Astrocyte of the hippocampus (primary cell): ENCODE results near the gene SMC1B.
A peak's percentile ranks its signal among the peaks of the same experiment; 100 is the strongest.
"Not testable (repeated sequence)": the region's sequence is repeated elsewhere in the genome, so short reads cannot be mapped to it uniquely, and the experiment has no call there.

ENCODE experiments used
- DNase-seq: peaks from one replicate; pipeline ENCODE4 v3.0.0; 2011; ENCODE audit warnings: low read depth, low spot score

SMC1B gene

DNA sequence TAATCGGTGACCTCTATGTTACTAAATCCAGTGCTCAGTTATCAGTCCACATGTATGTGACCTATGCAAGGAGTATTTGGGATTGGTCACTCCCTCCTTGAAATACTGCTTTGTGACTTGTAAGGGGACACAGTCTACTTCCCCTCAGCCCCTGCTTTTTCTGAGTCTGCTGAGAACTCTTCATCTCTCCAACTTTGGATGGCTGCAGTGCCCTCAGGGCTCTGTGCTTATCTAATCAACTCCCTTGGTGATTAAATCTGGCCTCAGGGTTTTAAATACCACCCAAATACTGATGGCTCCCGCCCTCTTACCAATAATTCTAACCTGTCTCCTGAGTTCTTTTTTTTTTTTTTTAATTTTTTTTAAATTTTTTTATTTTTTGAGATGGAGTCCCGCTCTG, 63.5 kb downstream of the SMC1B start:
- DNase-seq = no peak

DNA sequence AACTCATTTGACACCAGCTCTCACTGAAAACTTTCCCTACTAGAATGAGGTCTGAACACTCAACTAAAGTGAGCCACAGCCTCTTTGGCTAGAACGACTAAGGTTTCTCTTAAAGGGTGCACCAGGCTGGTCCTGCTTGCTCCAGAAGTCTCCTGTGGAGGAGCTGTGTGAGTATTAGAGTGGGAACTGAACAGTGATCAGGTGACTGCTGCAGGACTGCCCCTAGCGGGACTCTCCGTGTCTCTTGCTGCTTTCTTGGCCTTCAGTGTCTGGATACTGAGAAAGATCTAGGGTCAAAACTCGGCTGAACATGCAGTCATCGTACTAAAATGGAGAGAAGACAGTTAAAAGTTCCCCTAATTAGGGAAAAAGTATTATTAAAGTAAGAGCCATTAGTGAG, 69.1 kb downstream of the SMC1B start:
- no peak for DNase-seq

DNA sequence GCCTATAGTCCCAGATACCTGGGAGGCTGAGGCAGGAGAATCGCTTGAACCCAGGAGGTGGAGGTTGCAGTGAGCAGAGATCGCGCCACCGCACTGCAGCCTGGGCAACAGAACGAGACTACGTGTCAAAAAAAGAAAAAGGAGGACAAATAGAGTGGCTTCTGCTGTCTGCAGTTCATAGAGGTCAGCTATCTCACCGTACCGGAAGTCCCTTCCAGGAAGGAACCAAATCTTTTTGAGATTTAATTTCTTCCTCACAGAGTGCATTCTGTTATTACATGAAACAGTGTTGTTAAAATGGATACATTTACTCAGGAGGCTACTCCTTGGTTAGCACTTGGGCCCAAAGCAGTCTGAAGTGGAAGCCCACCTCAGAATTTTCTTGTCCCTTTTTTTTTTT, 70.3 kb downstream of the SMC1B start:
- DNase-seq = no peak

DNA sequence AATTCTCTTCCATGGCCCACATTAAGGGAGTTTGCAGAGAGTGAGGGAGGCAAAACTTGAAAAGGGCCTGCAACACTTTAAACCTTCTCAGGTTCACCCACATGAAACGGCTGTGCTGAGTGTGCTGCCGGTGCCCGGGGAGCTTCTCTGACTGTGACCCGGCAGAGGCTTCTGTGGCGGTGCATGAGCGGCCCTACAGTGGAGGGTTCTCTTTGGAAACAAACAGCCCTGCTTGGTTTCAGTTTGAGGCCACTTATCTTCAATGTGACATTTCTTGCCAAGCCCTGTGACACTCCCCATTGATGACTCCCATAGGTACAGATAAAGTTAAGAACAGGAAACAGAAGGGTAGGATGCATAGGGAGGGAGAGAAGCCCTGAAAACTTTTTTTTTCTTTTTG, 71.9 kb downstream of the SMC1B start:
- DNase-seq = no peak

DNA sequence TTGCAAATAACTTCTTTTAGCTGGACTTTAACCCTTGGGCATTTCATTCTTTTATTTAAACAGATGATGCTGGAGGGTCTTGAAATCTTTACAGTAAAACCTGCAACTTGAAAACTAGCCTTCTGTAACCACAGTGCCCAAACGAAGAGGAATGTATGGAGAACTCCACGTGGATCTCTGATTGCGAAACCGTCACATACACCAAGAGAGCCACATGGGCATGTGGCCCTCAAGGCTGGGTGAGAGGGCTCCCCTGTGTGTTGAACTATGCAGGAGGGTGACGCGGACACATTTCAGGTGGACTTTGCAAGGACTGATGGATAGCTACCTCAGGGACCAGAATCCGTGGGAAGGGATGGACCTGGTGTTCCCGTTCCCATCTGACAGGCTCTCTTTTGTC, 73.1 kb downstream of the SMC1B start:
- DNase-seq = no peak

DNA sequence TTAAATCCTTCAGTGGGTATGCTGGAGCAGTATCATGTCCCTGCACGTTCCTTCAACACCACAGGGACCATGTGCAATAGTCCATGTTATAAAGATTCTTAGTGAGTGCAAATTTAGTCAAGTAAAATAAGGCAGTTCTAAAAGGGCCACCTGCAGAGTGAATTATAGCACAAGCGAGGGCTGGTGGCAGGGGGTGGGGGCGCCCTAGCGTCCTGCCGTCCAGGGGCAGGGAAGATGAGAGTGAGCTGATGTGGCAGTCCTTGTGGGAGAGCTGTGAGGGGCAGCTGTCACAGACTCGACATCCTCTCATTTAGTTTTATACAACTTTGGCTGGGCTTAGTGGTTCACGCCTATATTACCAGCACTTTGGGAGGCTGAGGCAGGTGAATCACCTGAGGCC, 74.6 kb downstream of the SMC1B start:
- no peak for DNase-seq

DNA sequence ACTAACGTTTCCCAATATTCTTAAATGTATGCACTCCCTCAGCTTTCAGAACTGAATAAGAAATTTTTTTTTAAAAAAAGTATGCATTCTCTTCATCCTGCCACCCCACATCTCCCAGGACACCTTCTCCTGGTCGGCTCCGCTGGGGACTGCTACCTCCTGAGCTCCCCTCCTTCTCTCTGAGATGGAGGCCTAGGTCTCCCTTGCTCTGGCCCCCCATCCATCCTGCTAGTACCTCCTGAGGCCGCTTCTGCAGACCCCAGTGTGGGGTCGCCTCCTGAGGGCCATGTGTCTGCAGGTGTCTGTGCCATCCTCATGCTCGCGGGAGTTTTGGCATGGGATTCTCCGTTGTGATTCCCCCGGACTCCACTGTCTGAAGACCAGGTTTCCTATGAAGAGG, 75.9 kb downstream of the SMC1B start:
- no peak for DNase-seq

DNA sequence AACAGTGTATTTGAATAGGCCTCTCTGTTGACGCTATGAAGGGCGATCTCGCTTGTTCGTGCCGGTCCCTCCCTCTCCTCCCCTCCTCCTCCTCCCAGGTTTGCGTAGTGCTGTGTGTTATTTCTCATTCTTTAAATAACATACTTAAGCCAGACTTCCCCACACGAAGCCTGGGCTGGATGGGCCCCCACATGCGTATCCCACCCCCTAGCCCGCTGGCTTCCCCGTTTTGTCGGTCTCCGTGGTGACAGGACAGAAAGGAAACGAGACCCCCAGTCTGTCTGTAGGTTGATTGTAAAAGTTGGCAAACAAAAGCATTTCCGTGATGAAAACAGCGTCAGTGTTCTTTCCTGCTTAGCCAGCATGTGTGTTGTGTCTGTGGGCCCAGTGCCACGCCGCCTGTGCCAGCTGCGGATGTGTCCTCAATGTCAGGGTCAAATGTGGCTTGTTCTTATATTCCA, 76.4 kb downstream of the SMC1B start:
- peak; percentile 69 for DNase-seq

DNA sequence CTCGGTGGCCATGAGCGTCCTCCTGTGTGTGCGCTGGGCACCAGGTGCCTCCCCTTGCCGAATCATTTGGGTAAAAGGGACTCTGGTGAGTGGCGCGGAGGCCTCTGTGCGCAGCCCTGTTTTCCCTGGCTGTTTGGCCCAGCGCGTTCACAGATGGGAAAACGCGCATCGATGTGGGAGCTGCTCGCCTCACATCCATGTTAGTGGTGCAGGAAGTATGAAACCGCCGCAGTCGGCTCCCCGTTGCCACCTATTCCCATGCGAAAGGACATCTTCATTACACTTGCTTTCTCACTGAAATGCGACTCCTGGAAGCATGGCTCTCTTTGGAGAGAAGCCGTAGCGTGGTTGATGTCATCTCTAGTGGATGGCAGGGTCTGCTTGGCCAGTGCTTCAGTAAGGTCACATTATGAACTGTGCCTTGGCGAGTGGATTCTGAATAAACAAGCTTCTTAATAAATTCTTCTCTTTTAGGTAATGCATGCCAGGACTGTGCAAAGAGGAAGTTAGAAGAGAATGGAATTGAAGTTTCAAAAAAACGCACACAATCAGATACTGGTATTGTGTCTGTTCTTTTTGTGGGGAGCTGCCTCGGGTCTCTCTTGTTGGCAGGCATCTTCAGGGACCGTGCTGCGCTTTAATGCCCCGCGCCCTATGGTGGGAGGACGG, 77.4 kb downstream of the SMC1B start:
- DNase-seq = no peak

DNA sequence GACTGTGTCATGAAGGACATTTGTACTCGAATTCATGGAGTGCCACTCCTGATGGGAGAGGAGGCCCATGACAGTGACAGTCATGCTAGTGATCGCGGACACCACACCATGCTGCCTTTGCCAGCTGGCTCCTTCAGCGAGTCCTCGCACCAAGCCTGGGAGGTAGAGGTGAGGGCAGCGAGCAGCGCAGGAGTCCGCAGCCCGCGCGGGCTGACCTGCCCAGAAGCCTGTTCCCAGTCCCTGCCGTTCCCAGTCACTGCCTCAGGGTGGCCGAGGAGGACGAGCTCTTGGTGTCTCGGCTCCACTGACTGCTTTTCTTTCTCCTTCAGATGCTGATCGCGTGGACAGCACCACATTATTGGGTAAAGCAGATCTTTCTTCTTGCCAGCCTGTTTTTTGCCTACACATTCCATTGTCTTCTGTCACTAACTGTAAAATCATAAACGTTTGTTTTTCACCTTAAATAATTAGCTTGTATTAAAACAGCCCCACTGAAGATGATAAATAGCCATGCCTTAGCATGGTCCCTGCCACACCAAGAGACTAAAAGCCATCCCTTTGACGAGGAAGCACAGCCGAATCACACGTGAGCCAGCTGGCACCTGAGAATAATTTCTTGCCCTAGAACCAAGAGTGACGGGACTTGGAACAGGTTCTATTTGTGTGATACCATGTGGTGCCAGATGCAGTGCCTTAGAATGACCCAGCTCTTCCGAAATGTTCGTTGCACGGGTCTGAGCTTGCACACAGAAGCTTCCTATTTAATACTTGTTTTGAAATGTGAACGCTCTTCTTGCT, 78.2 kb downstream of the SMC1B start:
- peak; percentile 30 for DNase-seq

DNA sequence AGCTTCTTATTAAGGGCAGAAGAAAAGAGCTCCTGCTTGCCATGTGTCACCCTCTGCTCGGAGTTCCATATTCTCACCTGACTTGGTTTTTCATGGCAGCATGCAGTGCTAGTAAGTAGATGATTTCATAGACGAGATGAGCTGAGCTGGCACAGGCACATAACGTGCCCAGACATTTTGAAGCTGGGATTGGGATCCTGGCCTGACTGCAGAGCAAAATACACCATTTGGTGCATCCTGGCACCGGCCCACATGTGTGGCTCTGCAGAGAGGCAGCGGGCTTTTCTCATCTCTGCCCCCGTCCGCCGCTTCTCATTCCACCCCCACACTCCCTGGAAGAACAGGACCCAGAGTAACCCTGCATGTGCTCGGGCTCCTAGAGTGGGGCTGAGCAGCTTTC, 78.9 kb downstream of the SMC1B start:
- no peak for DNase-seq

DNA sequence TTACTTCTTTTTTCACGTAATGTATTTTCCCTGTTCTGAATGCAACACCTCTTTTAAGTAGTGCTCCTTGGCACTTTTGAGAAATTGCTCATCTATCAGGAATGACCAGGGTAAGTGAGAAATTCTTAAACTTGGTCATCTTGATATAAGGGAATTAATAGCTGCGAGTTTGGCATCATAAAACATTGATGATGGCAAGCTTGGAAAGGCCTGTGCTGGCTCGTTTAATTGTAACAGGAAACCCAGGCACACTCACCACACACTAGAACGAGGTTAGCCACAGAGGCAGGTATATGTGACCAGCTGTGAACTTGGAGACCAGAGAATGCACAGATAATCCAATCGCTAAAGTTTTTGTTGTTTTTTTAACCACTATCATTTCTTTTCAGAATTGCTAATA, 79.3 kb downstream of the SMC1B start:
- DNase-seq = peak; percentile 45

DNA sequence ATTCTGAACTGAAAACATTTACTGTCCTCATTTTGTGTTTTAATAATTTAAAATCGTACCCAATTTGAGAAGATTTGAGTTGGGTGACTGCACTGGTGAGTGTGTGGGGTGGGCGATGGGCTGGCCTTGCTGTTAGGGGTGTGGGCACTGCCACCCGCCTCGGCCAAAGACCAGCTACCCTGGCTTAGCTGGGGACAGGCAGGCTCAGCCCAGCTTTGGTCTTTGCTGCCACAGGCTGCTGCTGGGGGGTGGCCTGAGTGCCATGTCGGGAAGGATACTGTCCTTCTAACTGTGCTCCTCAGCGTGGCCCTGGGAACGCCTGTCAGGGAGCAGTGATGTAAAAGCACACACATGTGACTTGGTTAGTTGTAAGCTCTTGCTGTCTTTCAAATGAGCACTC, 81.4 kb downstream of the SMC1B start:
- DNase-seq = no peak

DNA sequence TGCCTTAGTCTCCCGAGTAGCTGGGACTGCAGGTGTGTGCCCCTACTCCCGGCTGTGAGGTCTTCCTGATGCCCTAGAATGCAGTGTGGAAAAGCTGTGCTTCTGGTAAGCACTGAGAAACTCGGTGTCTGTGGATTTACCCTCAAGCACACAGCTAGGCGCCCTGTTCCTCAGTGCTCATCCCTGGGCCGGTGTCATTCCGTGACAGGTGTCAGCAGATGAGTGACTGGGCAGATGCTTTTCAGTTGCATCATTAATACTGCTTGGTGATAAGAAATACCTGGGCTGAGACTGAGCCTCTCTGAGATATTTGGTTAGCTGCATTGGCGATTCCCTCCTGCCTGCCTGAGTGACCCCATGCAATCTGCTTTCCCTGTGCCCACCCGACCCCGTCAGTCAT, 81.9 kb downstream of the SMC1B start:
- DNase-seq = no peak

DNA sequence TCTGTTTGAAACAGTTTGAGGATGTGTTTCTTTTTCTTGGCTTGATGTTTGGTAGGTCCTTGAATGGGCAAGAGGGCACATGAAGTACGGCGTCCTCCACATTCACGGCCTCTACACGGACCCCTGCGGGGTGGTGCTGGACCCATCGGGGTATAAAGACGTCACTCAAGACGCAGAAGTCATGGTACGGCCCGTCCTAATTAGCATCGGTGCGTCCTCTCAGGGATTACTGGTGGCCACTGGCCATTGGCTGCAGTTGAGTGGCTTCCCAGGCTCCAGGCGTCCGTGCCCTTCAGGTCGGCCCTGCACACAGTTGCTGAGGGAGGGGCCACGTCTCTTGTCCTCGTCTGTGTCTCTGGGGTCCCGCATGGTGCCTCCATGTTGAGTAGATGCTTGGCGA, 82.9 kb downstream of the SMC1B start:
- no peak for DNase-seq

DNA sequence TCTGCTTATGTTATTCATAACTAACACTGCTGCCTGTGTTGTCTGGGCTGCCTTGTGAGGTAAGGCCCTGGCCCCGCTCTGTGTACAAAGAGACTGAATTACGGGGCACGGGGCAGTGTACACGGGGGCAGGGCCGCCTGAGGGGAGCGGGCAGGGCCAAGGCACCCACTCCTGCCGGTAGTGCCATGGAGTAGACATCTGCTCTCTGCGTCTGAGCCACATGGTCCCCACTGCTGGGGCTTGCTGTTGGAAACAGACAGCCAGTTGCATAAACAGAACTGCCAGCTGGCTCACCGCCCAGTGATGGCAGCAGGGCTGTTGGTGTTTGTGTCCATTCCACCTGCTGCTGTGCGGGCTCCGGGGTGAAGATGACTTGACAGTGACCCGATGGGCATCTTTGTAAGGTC, 83.9 kb downstream of the SMC1B start:
- no peak for DNase-seq

DNA sequence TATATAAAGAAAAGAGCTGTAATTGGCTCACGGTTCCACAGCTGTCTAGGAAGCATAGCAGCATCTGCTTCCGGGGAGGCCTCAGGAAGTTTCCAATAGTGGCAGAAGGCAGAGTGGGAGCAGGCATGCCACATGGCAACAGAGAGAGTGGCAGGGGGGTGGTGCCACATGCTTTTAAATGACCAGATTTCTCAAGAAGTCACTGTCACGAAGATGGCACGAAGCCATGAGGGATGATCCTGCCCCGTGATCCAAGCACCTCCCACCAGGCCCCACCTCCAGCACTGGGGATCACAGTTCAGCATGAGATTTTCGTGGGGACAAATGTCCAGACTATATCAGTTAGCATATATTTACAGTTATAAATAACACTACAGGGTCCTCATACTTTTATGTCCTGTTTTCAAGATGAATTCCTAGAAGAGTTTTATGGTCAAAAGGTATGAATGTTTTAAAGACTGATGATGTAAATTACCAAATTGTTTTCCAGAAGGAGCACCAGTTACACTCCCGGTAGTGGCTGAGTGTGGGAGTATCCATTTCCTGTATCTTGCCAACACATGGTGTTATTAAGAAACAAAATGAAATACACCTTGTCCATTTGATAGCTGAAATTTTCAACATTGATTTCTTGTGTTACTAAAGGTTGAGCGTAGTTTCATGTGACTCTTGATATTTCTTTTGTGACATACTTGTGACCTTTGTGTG, 84.4 kb downstream of the SMC1B start:
- DNase-seq = no peak

DNA sequence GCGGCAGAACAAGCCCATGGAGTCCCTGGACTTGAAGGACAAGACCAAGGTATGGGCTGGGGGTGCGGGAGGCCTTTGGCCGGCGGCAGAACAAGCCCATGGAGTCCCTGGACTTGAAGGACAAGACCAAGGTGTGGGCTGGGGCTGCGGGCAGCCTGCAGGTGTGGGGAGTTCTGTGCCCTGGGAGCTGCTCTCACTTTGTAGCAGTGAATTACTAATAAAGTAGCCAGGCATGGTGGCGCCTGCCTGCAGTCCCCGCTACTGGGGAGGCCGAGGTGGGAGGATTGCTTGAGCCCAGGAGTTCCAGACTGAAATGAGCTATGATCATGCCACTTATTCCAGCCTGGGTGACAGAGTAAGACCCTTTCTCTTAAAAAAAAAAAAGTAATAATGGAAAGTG, 85.1 kb downstream of the SMC1B start:
- DNase-seq = not testable (repeated sequence)

DNA sequence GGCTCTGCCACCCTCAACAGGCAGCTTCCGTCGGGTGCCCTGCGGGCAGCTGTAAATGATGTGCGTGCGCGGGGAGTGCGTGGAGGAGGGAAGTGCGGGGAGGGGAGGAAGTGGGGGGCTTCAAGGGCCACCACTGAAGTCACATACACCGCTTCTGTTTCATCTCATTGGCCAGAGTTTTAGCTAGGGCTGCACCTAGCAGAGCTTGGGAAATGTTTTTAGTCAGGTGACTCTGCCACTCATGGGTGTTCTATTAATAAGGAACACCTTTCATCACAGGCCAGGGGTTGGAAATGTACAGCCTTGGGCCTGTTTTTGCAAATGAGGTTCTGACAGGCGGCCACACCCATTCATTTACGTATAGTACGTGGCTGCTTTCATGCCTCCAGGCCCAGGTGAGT, 89.1 kb downstream of the SMC1B start:
- no peak for DNase-seq

DNA sequence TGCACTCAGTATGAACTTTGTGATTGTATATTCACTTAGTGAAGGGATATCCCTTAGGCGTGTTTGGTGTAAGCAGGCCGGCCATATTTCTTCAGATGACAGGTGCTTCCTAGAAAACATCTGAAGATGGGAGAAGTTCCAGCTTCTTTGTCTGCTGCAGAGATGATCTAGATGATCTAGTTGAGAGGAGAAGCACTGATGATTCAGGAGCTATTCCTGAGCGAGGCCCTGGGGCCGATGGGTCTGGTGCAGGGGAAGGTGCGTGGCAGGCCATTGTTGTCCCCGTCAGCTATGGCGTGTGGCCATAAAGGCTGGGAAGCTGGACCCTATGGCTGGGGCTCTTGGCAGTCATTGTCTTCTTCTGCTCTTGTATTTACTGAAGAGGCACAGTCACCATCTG, 89.7 kb downstream of the SMC1B start:
- DNase-seq = no peak

DNA sequence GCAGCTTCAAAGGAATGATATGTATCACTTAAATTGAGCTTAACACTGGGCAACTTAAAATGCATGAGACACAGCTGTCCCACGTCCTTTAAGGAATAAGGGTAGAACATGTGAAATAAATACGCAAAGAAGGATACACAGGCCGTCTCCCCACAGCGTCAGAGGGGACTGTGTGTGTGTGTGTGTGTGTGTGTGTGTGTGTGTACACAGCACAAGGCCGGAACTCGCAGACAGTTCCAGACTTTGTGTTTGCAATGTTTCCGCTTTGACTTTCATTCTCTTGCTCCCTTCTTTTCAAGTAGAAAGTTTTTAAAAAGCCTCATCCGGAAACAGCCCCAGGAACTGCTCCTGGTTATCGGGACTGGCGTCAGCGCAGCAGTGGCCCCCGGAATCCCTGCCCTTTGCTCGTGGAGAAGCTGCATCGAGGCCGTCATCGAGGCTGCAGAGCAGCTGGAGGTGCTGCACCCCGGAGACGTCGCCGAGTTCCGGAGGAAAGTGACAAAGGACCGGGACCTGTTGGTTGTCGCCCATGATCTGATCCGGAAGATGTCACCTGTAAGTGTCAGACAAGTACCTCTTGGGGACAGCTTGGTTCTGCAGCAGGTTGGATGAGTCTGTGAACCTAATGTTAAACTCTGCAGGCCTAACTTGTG, 90.4 kb downstream of the SMC1B start:
- DNase-seq = no peak

DNA sequence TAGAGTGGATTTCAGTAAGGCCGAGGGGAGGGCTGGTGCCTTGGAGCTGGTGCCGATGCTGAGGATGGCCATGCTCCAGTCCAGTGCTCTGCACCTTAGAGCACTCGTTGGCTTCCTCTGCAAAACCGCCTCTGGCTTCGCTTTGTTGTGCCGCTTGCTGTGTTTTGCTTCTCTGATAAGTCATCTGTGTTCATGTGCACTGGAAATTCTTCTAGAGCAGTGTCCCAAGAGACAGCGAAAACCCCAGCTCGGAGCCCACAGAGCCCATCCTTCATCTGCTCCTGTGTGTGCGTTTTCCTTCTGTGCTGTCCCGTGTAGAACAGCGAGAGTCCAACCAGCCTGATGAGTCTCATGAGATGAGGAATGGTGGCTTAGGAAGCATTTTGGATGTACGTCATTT, 91.6 kb downstream of the SMC1B start:
- no peak for DNase-seq
